ENCODE data around the gene CCDC70.
"Not testable (repeated sequence)": the region's sequence is repeated elsewhere in the genome, so short reads cannot be mapped to it uniquely, and the experiment has no call there.

CCDC70 gene

GRCh38 chr13:51861723-51862300 is at the start of gene CCDC70:
CCDC70 (plus strand) TSS chr13:51861969; CDS start chr13:51865412, 3,443 bp downstream.
- no peak for DNase-seq

GRCh38 chr13:51814071-51814470 is 47.7 kb upstream of the CCDC70 start:
- no peak for DNase-seq

GRCh38 chr13:51814825-51815650 is 46.7 kb upstream of the CCDC70 start:
- peak; percentile 78 to 85 for DNase-seq

GRCh38 chr13:51815848-51816247 is 45.9 kb upstream of the CCDC70 start:
- no peak for DNase-seq

- no peak for DNase-seq
Measured at GRCh38 chr13:51816604-51817249, 45.0 kb upstream of the CCDC70 start.

GRCh38 chr13:51817717-51818116 is 44.1 kb upstream of the CCDC70 start:
- no peak for DNase-seq

GRCh38 chr13:51818276-51818675 is 43.5 kb upstream of the CCDC70 start:
- no peak for DNase-seq

- peak; percentile 40 to 54 for DNase-seq
Measured at GRCh38 chr13:51818781-51819511, 42.8 kb upstream of the CCDC70 start.

- no peak for DNase-seq
Measured at GRCh38 chr13:51819544-51819943, 42.2 kb upstream of the CCDC70 start.

GRCh38 chr13:51820016-51820597 is 41.7 kb upstream of the CCDC70 start:
- no peak for DNase-seq

- DNase-seq, result peak; percentile 35 to 55
Measured at GRCh38 chr13:51821606-51822005, 40.2 kb upstream of the CCDC70 start.

GRCh38 chr13:51822106-51822815 is 39.5 kb upstream of the CCDC70 start:
- no peak for DNase-seq

- no peak for DNase-seq
Measured at GRCh38 chr13:51823359-51823758, 38.4 kb upstream of the CCDC70 start.

- DNase-seq, result no peak
Measured at GRCh38 chr13:51823863-51824262, 37.9 kb upstream of the CCDC70 start.

- not testable (repeated sequence) for DNase-seq
Measured at GRCh38 chr13:51824712-51825111, 37.1 kb upstream of the CCDC70 start.

- DNase-seq, result peak in 1 of 2 donors; percentile 67
Measured at GRCh38 chr13:51825165-51825592, 36.6 kb upstream of the CCDC70 start.

- DNase-seq, result no peak
Measured at GRCh38 chr13:51825681-51826254, 36.0 kb upstream of the CCDC70 start.

GRCh38 chr13:51826606-51827005 is 35.2 kb upstream of the CCDC70 start:
- DNase-seq, result no peak

- DNase-seq, result no peak
Measured at GRCh38 chr13:51827254-51827653, 34.5 kb upstream of the CCDC70 start.

GRCh38 chr13:51828730-51829567 is 32.8 kb upstream of the CCDC70 start:
- no peak for DNase-seq

- no peak for DNase-seq
Measured at GRCh38 chr13:51829568-51829899, 32.2 kb upstream of the CCDC70 start.

Measured in CD4-positive, alpha-beta T cell treated with Interleukin-1 beta for 1 hour (primary cell).